Left lung (tissue), 10 donors: Measurements from ENCODE around the gene RCAN1. TPM values are rescaled to one million over a fixed set of nuclear protein-coding genes. Genes with fewer than 3 reads are reported as not detected.

Experiments
- ATAC-seq: fragments of 200-7000 bp; cut with Tn5 transposase; one replicate; pipeline ENCODE4 v1.9.1; 2020; ENCODE audit warnings: moderate library complexity
- DNase-seq, 4 donors: peaks; one replicate each; pipeline ENCODE4 v3.0.0-alpha.2; 2013 to 2020
- H3K27ac ChIP-seq, 2 donors: fragments of 200-600 bp; sonication (generic) in 1 of 2; one replicate each; pipeline versions ENCODE4 v1.5.0 to v1.8.0; 2020 to 2021
- H3K27me3 ChIP-seq, 2 donors: fragments of 200-600 bp; sonication (generic) in 1 of 2; one replicate each; pipeline versions ENCODE4 v1.5.0 to v1.8.0; 2020 to 2021
- H3K36me3 ChIP-seq, 2 donors: fragments of 200-600 bp; sonication (generic) in 1 of 2; one replicate each; pipeline versions ENCODE4 v1.5.0 to v1.8.0; 2020 to 2021
- H3K4me1 ChIP-seq, 2 donors: fragments of 200-600 bp; one replicate each; pipeline ENCODE4 v1.8.0; 2021
- H3K4me3 ChIP-seq, 2 donors: fragments of 200-600 bp; sonication (generic) in 1 of 2; one replicate each; pipeline versions ENCODE4 v1.5.0 to v1.8.0; 2020 to 2021; ENCODE audit warnings: mild to moderate bottlenecking in 1 of 2
- H3K9me3 ChIP-seq, 2 donors: fragments of 200-600 bp; sonication (generic) in 1 of 2; one replicate each; pipeline versions ENCODE4 v1.5.0 to v1.8.0; 2020 to 2021
- CTCF ChIP-seq, 2 donors: fragments of 200-600 bp; sonication (generic) in 1 of 2; IDR thresholded peaks; one replicate each; pipeline versions ENCODE4 v1.5.0 to v1.8.0; 2021; ENCODE audit warnings: antibody characterized with exemption in 2 of 2
- intact Hi-C, 2 donors: fragments of 100-400 bp; cut with DNase I; formaldehyde crosslinking; loops; one replicate each; pipeline versions ENCODE4 v1.11.2 to v1.14.2; 2022
- polyA plus RNA-seq, 6 donors: library from polyadenylated mRNA; unstranded; fragments of 120-200 nt; gene quantifications; one replicate each; pipeline ENCODE4 v1.2.1, GENCODE V29; 2013; ENCODE audit not compliant: insufficient read length in 6 of 6
- total RNA-seq, 2 donors: library from RNA; stranded (reverse); fragmentation: NEBNext Ultra II Directional; extraction: Animal tissue kit (Norgen Biotek cat#: 25700); gene quantifications; one replicate each; pipeline ENCODE4 v1.2.1, GENCODE V29; 2021
- donor health status: DM: no; HTN: yes; CAD: no.
- donor health status: DM: no; HTN: no; CAD: no.

RCAN1 gene
- total and polyA plus RNA-seq, 8 donors: 16.9 to 62.6 (median 20.2) TPM

GRCh38 chr21:34642211-34643075 is 27.5 kb upstream of the RCAN1 start:
- intact Hi-C loops: no loop called here
- TF ChIP-seq CTCF (IDR thresholded peaks at IDR 0.05): no peak

GRCh38 chr21:34640858-34641257 is 25.9 kb upstream of the RCAN1 start:
- Histone ChIP-seq H3K4me1 (peaks cover 0 to 9% of the 10 kb centered on the region in 2 donors), H3K9me3 (no peaks in the 10 kb centered on the region), H3K36me3 (no peaks in the 10 kb centered on the region), H3K4me3 (no peak overlapping the region), H3K27ac (no peak overlapping the region), H3K27me3 (no peaks in the 10 kb centered on the region)
- peak; percentile 41 for ATAC-seq
- intact Hi-C loops: no loop called here
- no peak for DNase-seq
- TF ChIP-seq CTCF (IDR thresholded peaks at IDR 0.05): no peak

More at GRCh38 chr21:34642211-34643075, 27.5 kb upstream of the RCAN1 start:
- H3K27ac ChIP-seq: no peak overlapping the region
- H3K4me1 ChIP-seq: peaks cover 0 to 9% of the 10 kb centered on the region in 2 donors
- no peaks in the 10 kb centered on the region for H3K9me3 ChIP-seq
- ATAC-seq: no peak
- H3K27me3 ChIP-seq: no peaks in the 10 kb centered on the region
- H3K4me3 ChIP-seq: no peak overlapping the region
- no peak for DNase-seq
- no peaks in the 10 kb centered on the region for H3K36me3 ChIP-seq

DNA sequence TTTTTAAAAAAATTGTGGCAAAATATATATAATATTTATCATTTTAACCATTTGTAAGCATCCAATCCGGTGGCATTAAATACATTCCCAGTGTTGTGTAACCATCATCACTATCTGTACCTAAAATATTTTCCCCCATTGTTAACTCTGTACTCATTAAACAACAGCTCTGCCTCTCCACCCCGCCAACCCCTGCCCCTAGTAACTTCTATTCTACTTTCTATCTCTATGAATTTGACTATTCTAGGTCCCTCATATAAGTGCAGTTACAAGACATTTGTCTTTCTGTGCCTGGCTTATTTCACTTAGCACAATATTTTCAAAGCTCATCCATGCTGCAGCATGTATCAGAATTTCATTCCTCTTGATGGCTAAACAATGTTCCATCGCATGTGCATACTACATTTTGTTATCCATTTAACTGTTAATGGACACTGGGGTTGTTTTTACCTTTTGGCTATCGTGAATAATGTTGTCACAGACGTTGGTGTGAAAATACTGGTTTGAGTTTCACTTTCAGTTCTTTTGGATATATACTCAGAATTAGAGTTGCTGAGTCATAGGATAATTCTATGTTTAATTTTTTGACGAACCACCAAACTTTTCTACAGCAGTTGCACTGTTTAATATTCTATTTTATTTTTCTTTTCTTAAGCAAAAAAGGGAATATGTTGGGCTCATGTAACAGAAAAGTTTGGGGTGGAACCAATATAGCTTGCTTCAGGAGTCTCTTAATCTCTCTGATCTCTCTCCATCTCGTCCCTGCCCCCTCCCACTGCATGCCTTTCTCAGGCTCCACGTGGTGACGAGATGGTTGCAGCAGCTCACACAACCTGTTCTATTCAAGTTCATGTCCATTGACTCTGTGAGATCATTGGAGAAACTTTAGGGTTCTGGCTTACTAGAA is 25.2 kb upstream of the RCAN1 start:
- ATAC-seq (peak; percentile 34), DNase-seq (no peak)
- Histone ChIP-seq H3K4me3 (peak overlapping the region in 1 of 2 donors; percentile 4), H3K36me3 (no peaks in the 10 kb centered on the region), H3K27me3 (no peaks in the 10 kb centered on the region), H3K9me3 (no peaks in the 10 kb centered on the region), H3K4me1 (peaks cover 0 to 9% of the 10 kb centered on the region in 2 donors), H3K27ac (no peak overlapping the region)
- no peak for TF ChIP-seq CTCF (IDR thresholded peaks at IDR 0.05)
- intact Hi-C loops: no loop called here

GRCh38 chr21:34639250-34639649 is 24.3 kb upstream of the RCAN1 start:
- H3K4me1 ChIP-seq: peaks cover 0 to 9% of the 10 kb centered on the region in 2 donors
- no peak overlapping the region for H3K27ac ChIP-seq
- no peak for ATAC-seq
- TF ChIP-seq CTCF (IDR thresholded peaks at IDR 0.05): no peak
- no peak overlapping the region for H3K4me3 ChIP-seq
- no peak for DNase-seq
- H3K9me3 ChIP-seq: no peaks in the 10 kb centered on the region
- no peaks in the 10 kb centered on the region for H3K36me3 ChIP-seq
- intact Hi-C loops: no loop called here
- H3K27me3 ChIP-seq: no peaks in the 10 kb centered on the region

DNA sequence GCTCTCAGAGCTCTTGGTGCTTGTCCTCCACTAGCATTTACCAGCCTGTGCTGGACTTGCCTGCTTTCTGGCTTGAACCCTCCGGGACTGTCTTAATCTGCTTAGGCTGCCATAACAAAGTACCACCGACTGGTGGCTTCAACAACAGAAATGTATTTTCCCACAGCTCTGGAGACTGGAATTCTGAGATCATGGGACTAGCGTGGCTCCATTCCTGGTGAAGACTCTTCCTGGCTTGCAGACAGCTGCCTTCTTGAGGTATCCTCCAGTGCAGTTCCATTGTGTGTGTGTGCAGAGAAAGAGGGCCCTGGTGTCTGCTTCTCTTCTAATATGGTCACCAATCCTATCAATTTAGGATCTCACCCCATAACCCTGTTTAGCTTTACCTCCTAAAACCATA is 22.0 kb upstream of the RCAN1 start:
- intact Hi-C loops: no loop called here
- DNase-seq (no peak), ATAC-seq (no peak)
- no peaks in the 10 kb centered on the region for H3K36me3 ChIP-seq
- no peak overlapping the region for H3K4me3 ChIP-seq
- no peak overlapping the region for H3K27ac ChIP-seq
- H3K9me3 ChIP-seq: no peaks in the 10 kb centered on the region
- H3K4me1 ChIP-seq: peaks cover 0 to 9% of the 10 kb centered on the region in 2 donors
- H3K27me3 ChIP-seq: no peaks in the 10 kb centered on the region
- no peak for TF ChIP-seq CTCF (IDR thresholded peaks at IDR 0.05)
